Right renal pelvis (tissue), 4 donors: Measurements from ENCODE around the gene FLT3. TPM values are rescaled to one million over a fixed set of nuclear protein-coding genes. Genes with fewer than 3 reads are reported as not detected.
"Not testable (repeated sequence)": the region's sequence is repeated elsewhere in the genome, so short reads cannot be mapped to it uniquely, and the experiment has no call there.

Experiments
- DNase-seq, 4 donors: peaks; one replicate each; pipeline ENCODE4 v3.0.0-alpha.2; 2013; ENCODE audit warnings: low read depth in 4 of 4, low spot score in 3 of 4, missing footprints in 1 of 4
- polyA plus RNA-seq, 4 donors: library from polyadenylated mRNA; unstranded; fragments of 120-200 nt; gene quantifications; one replicate each; pipeline ENCODE4 v1.2.1, GENCODE V29; 2013; ENCODE audit not compliant: insufficient read length in 4 of 4

FLT3 gene
- polyA plus RNA-seq, 4 donors: 0.19 to 0.41 (median 0.33) TPM

DNA sequence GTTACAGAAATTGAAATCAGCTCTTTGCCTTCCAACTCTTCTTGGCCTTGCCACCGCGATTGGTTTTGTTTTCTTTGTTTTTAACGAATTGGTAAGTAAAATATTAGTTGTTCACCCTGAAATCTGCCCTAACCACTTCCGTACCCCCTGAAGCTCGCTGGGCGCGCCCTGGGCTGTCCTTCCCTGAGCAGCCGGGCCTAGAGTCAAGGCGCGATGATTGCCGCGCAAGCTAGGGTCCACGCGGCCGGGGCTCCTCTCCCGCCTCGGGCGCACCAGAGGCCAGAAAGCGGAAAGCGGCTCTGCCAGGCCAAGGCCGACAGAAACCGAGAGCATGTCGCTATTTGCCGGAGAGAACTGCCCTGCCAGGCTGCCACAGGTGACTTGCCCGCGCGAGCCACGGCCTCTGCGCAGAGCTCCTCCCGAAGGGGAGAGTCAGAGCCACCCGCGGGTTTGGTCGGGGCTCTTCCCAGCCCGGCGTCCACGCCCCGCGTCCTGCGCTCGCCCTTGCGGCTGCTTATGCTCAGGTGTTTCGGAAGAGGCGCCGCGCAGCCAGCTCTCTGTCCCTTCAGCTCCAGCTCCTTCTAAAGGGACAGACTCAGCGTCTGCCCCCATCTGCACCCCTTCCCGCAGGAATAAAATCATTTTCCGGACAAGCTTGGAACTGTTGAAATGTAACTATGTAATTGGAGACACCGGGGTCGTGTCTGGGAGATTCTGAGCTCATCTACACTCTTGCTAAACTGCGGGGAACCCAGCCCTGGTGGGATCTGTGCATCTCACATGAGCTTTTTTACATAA, 124.6 kb downstream of the FLT3 start:
- no peak for DNase-seq

- DNase-seq: no peak
These were observed 126.3 kb downstream of the FLT3 start for GRCh38 chr13:27973961-27974662.

GRCh38 chr13:27973291-27973690, 127.1 kb downstream of the FLT3 start:
- DNase-seq: no peak

GRCh38 chr13:27972478-27972820, 127.9 kb downstream of the FLT3 start:
- DNase-seq: no peak

DNA sequence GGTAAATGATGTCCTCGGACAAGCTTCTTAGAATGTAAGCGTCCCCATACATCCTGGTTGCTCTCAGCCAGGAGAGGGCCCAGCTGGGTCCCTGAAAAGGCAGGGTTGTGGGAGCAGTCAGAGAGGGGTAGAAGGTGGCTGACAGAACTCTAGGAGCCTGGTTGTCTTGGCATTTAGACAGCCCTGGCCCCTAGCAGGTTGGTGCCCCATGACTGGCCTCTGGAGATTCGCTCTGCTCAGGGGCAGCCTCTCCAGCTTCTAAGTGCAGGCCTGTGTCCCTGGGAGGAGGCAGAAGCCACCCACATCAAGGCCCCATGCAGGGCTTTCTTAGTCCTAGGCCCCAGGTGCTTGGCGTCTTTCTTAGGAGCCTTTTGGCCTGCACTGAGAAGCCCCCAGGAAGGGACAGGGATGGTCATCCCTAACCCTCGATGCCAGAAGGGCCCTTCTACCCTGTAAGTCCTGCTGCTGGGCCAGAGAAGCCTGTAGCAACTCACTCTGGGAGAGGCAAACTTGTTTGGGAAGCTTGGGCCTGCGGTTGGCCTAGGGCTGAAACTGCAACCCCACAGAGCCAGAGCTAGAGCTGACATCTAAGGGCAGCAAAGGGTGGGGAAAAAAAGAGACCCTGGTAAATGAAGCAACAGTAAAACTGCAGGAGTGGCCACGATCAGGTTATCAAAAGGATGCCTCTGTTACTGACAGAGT, 128.4 kb downstream of the FLT3 start:
- no peak for DNase-seq

GRCh38 chr13:27971236-27971645, 129.1 kb downstream of the FLT3 start:
- no peak for DNase-seq

GRCh38 chr13:27970382-27971235, 129.8 kb downstream of the FLT3 start:
- DNase-seq: no peak

DNA sequence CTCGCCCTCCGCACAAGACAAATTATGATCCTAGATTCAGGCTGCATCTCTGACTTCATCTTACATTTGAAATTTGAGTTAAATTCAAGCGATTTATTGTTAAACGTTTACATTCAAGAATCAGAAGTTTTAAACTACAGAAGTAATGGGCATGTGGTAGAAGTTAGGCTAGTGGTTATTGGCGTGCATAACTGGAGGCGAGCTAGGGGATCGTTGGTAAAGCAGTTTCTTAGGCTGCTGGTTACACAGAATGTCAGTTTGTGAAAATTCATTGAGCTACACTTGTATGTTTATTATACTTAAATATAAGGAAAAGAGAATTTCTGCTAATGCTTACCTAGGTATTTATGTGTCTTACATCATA, 130.5 kb downstream of the FLT3 start:
- no peak for DNase-seq

DNA sequence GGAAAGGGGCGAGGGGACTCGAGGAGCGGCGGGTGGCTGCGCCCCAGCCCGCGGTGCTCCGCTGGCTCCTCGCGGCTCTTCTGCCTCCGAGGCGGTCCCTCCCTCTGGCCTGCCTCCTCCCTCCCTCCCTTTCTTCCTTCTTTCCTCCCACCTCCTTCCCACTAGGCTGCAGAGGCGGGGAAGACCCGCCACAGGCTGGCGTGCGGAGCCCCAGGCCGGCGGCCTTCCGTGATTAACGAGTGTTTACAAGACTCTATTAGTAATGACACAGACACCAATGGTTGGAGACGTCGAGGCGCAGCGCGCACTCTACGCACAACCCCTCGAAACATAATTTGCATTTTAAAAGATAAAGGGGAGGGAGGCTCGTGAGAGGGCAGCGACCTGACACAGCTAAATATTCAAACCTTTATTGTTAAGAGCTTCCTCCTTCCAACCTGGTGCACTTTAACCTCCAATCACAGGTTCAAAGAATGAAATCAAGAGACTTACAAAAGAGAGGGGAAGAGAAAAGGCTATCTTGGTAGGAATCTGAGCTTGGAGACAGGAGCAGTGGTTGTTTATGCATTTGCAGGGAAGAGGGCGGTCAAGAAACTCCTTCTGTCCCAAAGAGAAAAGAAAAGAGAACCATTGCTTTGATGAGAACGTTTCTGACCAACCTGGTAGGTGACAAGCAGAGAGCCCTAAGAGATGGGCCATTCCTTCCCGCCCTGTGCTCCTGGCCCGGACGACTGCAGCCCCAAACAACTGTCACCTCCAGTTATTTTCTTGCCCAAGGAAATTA, 131.1 kb downstream of the FLT3 start, which contains the start of gene CDX2:
Gene CDX2 (minus strand): TSS at position 234 of the 784 bp plus-strand sequence. CDS start 309 bp downstream, outside the sequence.
- no peak for DNase-seq

DNA sequence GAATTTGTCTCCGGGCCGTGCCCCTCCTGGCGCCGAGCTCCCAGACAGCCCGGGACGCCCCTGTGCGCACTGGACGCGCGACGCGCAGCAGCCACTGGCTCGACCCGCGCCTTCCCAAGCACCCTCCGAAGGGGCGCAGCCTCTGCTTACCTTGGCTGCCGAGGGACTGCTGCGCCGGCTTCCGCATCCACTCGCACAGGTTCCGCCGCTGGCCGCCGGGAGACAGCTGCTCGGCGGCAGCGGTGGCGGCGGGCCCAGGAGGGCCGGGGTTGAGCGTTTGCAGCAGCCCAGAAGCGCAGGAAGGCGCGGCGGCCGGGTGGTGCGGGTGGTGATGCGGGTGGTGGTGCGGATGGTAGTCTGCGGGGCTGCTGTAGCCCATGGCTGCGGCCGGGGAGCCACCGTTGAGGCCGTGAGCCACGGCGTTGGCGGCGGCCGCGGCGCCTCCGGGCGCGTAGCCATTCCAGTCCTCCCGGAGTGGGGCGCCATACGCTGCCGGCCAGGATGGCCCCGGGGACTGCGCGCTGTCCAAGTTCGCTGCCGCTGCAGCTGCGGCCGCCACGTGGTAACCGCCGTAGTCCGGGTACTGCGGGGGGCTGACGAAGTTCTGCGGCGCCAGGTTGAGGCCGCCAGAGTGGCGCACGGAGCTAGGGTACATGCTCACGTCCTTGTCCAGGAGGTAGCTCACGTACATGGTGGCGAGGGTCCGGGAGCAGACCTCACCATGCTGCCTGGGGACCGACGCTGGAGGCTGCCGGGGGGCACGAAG, 131.9 kb downstream of the FLT3 start:
- no peak for DNase-seq

DNA sequence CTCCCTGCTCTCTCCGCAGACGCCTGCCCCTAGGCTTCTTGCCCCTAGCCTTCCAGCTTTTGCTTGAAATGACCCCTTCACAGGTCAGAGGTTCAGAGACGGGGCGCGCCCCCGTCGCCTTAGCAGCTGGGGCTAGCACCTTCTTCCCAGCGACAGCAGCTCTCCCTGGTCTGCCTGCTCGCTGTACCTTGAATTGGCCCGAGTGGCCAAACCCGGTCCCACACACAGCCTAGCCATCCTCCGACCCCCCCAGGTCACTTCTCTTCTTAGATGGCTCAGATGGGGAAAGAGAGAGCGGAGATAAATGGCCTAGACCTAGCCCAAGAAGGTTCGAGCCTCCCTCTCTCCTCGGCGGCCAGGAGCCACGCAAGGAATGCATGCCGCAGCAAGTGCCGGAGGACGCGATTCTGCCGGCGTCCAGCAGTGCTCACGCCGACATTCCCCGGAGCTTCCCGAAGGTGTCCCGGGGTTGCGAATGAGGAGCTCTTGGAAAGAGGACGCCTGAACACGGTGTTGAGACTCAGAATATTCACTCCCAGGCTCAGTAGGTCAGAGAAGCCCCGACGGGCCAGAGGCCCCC, 132.6 kb downstream of the FLT3 start:
- no peak for DNase-seq

DNA sequence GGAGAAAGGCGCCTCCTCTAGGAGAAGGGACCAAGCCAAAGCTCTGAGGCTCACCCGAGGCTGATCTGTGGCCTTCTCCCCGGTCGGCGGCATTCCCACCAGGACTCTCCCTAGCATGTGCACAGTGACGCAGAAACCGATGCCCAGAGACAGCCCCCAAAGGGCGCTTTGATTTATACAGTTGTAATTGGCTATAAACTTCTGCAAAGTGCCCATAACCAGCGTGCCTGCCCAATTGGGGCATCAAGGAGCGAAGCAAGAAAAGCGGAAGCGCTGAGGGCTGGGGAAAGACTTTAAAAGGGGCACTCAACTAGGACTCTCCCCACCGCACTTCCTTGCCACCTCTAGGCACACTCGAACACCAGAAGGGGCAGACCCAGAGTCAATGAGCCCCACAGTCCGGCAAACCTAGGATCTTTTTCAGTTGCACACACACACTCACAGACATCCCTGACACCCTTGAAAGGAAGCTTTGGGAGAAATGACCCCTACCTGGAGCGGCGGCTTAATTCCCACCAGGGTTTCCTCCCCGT, 133.1 kb downstream of the FLT3 start:
- DNase-seq: no peak

DNA sequence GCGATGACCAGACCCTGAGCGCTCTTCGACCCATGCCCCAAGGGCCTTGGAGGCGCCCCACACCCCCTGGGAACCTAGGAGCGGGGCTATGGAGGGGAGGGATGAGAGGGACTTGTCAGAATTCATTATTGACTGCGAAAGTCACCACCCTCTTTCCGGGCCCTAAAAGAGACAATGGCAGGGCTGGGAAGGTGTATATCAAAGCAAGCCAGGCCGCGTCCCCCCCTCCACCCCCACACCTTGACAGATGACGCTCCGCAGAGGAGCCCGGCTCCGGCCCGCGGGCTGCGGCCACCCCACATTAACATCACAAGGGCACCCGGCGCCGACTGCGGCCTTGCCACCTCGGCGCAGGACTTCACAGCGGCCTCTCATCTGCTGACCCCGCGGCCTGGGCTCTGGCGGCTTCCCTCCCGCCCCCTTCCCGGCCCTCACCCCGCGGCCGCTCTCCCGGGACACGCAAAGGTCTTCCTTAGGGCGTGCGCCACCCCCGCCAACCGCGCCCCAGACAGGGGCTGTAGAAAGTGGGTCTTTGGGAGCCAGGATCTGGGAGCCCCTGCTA, 133.7 kb downstream of the FLT3 start:
- no peak for DNase-seq

DNA sequence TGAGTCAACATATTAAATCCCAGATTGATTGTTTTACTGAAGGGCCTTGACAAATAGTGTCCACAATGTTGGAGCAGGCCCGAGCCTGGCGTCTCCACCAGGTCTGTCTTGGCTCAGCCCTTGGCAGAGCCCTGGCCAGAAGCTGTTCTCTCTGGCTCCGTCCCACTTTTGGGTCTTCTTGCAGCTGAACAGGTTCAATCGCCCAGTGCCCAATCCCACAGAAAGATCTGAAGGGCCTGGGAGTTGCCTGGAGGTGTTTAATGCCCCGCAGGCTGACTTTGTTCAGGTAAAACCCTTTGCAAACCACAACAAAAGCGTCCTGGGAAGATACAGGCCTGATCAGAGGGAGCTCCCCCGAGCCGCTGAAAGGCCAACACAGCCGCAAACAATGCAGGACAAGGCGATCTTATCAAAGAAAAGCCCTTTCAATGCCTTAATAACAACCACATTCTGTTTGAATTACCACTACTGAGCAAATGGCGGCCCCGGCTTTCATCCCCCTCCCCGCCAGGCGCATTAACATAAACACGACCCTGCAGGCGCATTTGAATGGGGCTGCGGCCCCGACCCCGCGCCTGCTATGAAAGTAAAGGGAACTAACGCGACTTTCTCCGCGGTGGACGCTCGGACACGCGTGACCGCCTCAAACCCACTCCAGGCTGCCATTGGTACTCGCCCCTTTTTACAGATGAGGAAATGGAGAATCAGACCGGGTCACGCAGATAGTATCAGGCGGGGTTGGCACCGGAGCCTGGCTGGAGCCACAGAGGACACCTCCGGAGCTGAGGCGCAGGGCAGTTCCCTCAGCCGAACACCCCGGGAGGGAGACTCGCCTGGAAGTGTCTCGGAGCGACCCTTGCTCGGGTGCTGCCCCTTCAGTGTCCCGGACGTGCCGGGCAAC, 134.4 kb downstream of the FLT3 start:
- no peak for DNase-seq

GRCh38 chr13:27965343-27965739, 135.0 kb downstream of the FLT3 start:
- no peak for DNase-seq

DNA sequence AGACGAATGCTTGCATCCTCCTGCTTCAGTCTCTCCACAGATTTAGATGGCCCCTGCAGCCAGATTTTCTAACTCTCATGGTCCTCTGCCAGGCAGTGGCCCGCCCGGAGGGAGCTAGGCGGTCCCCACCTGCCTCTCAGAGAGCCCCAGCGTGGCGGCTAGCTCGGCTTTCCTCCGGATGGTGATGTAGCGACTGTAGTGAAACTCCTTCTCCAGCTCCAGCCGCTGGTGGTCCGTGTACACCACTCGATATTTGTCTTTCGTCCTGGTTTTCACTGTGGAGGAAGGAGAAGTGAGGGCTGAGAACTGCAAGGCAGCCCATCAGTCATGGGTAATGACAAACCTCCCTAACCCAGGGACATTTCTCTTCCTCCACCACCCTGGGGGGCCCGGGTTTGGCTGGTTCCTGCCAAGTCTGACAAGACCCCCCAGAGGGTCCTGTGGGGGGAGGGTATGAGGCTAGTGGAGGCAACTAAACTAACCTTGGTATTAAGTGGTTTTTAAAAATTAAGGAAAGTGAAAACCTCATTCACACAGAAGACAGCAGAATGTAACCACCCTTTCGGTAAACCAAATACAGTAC, 135.5 kb downstream of the FLT3 start:
- no peak for DNase-seq

DNA sequence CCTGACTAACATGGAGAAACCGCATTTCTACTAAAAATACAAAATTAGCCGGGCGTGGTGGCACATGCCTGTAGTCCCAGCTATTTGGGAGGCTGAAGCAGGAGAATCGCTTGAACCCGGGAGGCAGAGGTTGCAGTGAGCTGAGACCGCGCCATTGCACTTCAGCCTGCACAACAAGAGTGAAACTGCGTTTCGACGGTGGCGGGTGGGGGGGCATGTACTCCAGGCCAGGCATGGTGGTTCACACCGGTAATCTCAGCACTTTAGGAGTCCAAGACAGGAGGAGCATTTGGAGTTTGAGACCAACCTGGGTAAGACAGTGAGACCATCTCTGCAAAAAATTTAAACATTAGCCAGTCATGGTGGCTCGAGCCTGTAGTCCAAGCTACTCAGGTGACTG, 136.2 kb downstream of the FLT3 start:
- not testable (repeated sequence) for DNase-seq
